GM12878 (cell line): ENCODE measurements around the gene COL19A1. TPM values are rescaled to one million over a fixed set of nuclear protein-coding genes. Genes with fewer than 3 reads are reported as not detected.

Experiments
- ATAC-seq: fragments of 200-7000 bp; cut with Tn5 transposase; 3 replicates; pipeline ENCODE4 v1.9.1; 2020; ENCODE audit warnings: mild to moderate bottlenecking, moderate library complexity
- BruUV-seq: library from RNA; stranded (reverse); fragments of 400-500 nt; replicated peaks from 2 replicates; lab custom pipeline; 2021; lab: Mats Ljungman, UMichigan
- CTCF ChIA-PET: fragments of 300-600 bp; sonication (Branson Sonifier 250); formaldehyde crosslinking; extraction: SDS; loops from one replicate; lab custom pipeline; 2021; ENCODE audit warnings: inconsistent platforms; lab: Yijun Ruan, JAX
- POLR2A ChIA-PET: fragments of 350-600 bp; formaldehyde crosslinking; extraction: SDS; loops from one replicate; lab custom pipeline; 2021; ENCODE audit warnings: inconsistent platforms; lab: Charles Lee
- RAD21 ChIA-PET: fragments of 300-600 bp; sonication (Branson Sonifier 250); formaldehyde crosslinking; loops from one replicate; lab custom pipeline; 2023; ENCODE audit warnings: antibody characterized with exemption; ENCODE audit not compliant: unreplicated experiment; lab: Charles Lee
- SMC1A ChIA-PET: fragments of 300-600 bp; sonication (Branson Sonifier 250); formaldehyde crosslinking; loops from one replicate; lab custom pipeline; 2023; ENCODE audit not compliant: unreplicated experiment, uncharacterized antibody; lab: Charles Lee
- DNase-seq: peaks from one replicate; pipeline ENCODE4 v3.0.0-alpha.2; 2011; ENCODE audit warnings: low read depth, low spot score
- FAIRE-seq: peaks from 3 replicates; lab custom pipeline; 2011; peaks lifted over from hg19 to GRCh38; lab: Jason Lieb, UNC
- H2AFZ ChIP-seq: 2 replicates; pipeline ENCODE4 v1.6.0; 2011; ENCODE audit warnings: low read depth, low read length, control low read depth; ENCODE audit not compliant: control insufficient read depth
- H3K27ac ChIP-seq: 2 replicates; pipeline ENCODE4 v1.5.1; 2011; ENCODE audit warnings: control low read depth; ENCODE audit not compliant: control insufficient read depth, insufficient read depth
- H3K27me3 ChIP-seq, 2 experiments: replicated peaks in 1 of 2; 2 replicates each; pipeline versions ENCODE4 v1.6.0 to v1.6.1; 2011; ENCODE audit warnings: low read length in 1 of 2; ENCODE audit not compliant: control insufficient read depth in 2 of 2, insufficient read depth in 2 of 2
- H3K36me3 ChIP-seq, 2 experiments: 2 replicates each; pipeline ENCODE4 v1.5.1; 2011; ENCODE audit warnings: low read length in 1 of 2; ENCODE audit not compliant: control insufficient read depth in 2 of 2, insufficient read depth in 2 of 2
- H3K4me1 ChIP-seq: 2 replicates; pipeline ENCODE4 v1.6.1; 2011; ENCODE audit warnings: mild to moderate bottlenecking, low read length, moderate library complexity, mixed read lengths; ENCODE audit not compliant: control insufficient read depth, insufficient read depth
- H3K4me2 ChIP-seq: 2 replicates; pipeline ENCODE4 v1.6.0; 2011; ENCODE audit warnings: control low read depth; ENCODE audit not compliant: control insufficient read depth, insufficient read depth
- H3K4me3 ChIP-seq: fragments of 200-600 bp; sonication (generic); 2 replicates; pipeline ENCODE4 v1.5.1; 2016
- H3K79me2 ChIP-seq: 2 replicates; pipeline ENCODE4 v1.6.0; 2011; ENCODE audit warnings: low read length; ENCODE audit not compliant: control insufficient read depth, insufficient read depth
- H3K9ac ChIP-seq: 2 replicates; pipeline ENCODE4 v1.8.0; 2011; ENCODE audit warnings: low read length, control low read depth, mixed read lengths; ENCODE audit not compliant: control insufficient read depth, insufficient read depth
- H3K9me3 ChIP-seq: replicated peaks from 3 replicates; pipeline ENCODE4 v1.5.1; 2011; ENCODE audit warnings: mild to moderate bottlenecking, low read length; ENCODE audit not compliant: control insufficient read depth, insufficient read depth
- H4K20me1 ChIP-seq: 2 replicates; pipeline ENCODE4 v1.6.0; 2011; ENCODE audit not compliant: control insufficient read depth, insufficient read depth
- BACH1 ChIP-seq: fragments of 450-650 bp; IDR thresholded peaks from 2 replicates; pipeline ENCODE4 v1.6.1; 2017; ENCODE audit warnings: mild to moderate bottlenecking, borderline replicate concordance
- HDAC2 ChIP-seq: fragments of 200-600 bp; sonication (generic); IDR thresholded peaks from 2 replicates; pipeline ENCODE4 v1.6.1; 2017
- LARP7 ChIP-seq: fragments of 450-650 bp; IDR thresholded peaks from 2 replicates; pipeline ENCODE4 v1.6.1; 2017; ENCODE audit warnings: mild to moderate bottlenecking
- MYC ChIP-seq: IDR thresholded peaks from 2 replicates; pipeline ENCODE4 v1.6.1; 2011; ENCODE audit warnings: mild to moderate bottlenecking, low read length, moderate library complexity, inconsistent platforms; ENCODE audit not compliant: insufficient read depth, insufficient replicate concordance, insufficient read length, severe bottlenecking
- PML ChIP-seq: IDR thresholded peaks from 2 replicates; pipeline ENCODE4 v1.6.1; 2012; ENCODE audit warnings: low read length, inconsistent platforms
- SMAD5 ChIP-seq: IDR thresholded peaks from 2 replicates; pipeline ENCODE4 v1.6.1; 2016; ENCODE audit warnings: antibody characterized with exemption, low read depth
- SUPT20H ChIP-seq: IDR thresholded peaks from 2 replicates; pipeline ENCODE4 v1.6.1; 2011; ENCODE audit warnings: low read depth, mild to moderate bottlenecking, low read length, moderate library complexity, borderline replicate concordance; ENCODE audit not compliant: control insufficient read depth
- TCF7 ChIP-seq: IDR thresholded peaks from 2 replicates; pipeline ENCODE4 v1.6.1; 2014; ENCODE audit warnings: antibody characterized with exemption, borderline replicate concordance
- YBX1 ChIP-seq: fragments of 450-650 bp; IDR thresholded peaks from 2 replicates; pipeline ENCODE4 v1.6.1; 2016; ENCODE audit warnings: antibody characterized with exemption
- ZSCAN29 ChIP-seq: fragments of 450-650 bp; IDR thresholded peaks from 2 replicates; pipeline ENCODE4 v1.6.1; 2017; ENCODE audit warnings: mild to moderate bottlenecking, moderate library complexity
- WGBS: methylation state at CpG from one replicate; pipeline ENCODE4 v1.1.6; 2016; ENCODE audit warnings: low lambda C conversion rate; ENCODE audit not compliant: insufficient replicate concordance, insufficient coverage; ENCODE audit errors: missing lambda C conversion rate; 5-methylcytosine and 5-hydroxymethylcytosine counted together
- in situ Hi-C: fragments of 300-500 bp; cut with MboI; formaldehyde crosslinking; loops from 9 replicates; pipeline ENCODE4 v1.14.3; 2018; ENCODE audit warnings: mixed read lengths
- intact Hi-C: fragments of 100-400 bp; cut with micrococcal nuclease; formaldehyde crosslinking; loops from one replicate; pipeline ENCODE4 v1.14.2; 2022; ENCODE audit not compliant: unreplicated experiment
- polyA plus RNA-seq, 11 experiments: library from polyadenylated mRNA; depleted of rRNA in 4 of 11; unstranded in 6 of 11; stranded (reverse) in 5 of 11; fragments of >200 nt; fragmentation: Nextera tagmentation in 4 of 11; fragmentation: Illumina TruSeq in 1 of 11; extraction: Ambion mirVana in 4 of 11; extraction: Trizol in 1 of 11; gene quantifications; 1 replicate in 1 of 11; 2 replicates in 10 of 11; pipeline versions ENCODE4 v1.2.1 to v1.2.3, GENCODE V29; 2011 to 2016; ENCODE audit warnings: inconsistent platforms in 2 of 11, missing spikeins in 2 of 11, low read depth in 1 of 11
- total RNA-seq, 4 experiments: library from RNA; depleted of rRNA in 3 of 4; stranded (reverse); fragments of >200 nt in 3 of 4; fragmentation: Illumina TruSeq in 1 of 4; extraction: Trizol in 1 of 4; gene quantifications; 2 replicates each; pipeline versions ENCODE4 v1.2.1 to v1.2.3, GENCODE V29; 2013 to 2021
- TF ChIP-seq, protein P1 (sequence below): fragments of 450-650 bp; formaldehyde crosslinking; IDR thresholded peaks from 2 replicates; pipeline ENCODE4 v1.5.0; 2022; ENCODE audit warnings: mild to moderate bottlenecking, missing genetic modification characterization
- TF ChIP-seq, protein P2 (sequence below): IDR thresholded peaks from 2 replicates; pipeline ENCODE4 v1.6.1; 2012; ENCODE audit warnings: low read length, inconsistent platforms
- TF ChIP-seq, protein P3 (sequence below): IDR thresholded peaks from 2 replicates; pipeline ENCODE4 v1.6.1; 2012; ENCODE audit warnings: low read depth, low read length, improper control_type of control experiment

The COL19A1 gene
- total and polyA plus RNA-seq, 10 of the 15 experiments (the other 5 are each of a cell fraction or from before 2014, with no cell fraction given), result 1.1 to 13.5 (median 4.1) TPM

DNA sequence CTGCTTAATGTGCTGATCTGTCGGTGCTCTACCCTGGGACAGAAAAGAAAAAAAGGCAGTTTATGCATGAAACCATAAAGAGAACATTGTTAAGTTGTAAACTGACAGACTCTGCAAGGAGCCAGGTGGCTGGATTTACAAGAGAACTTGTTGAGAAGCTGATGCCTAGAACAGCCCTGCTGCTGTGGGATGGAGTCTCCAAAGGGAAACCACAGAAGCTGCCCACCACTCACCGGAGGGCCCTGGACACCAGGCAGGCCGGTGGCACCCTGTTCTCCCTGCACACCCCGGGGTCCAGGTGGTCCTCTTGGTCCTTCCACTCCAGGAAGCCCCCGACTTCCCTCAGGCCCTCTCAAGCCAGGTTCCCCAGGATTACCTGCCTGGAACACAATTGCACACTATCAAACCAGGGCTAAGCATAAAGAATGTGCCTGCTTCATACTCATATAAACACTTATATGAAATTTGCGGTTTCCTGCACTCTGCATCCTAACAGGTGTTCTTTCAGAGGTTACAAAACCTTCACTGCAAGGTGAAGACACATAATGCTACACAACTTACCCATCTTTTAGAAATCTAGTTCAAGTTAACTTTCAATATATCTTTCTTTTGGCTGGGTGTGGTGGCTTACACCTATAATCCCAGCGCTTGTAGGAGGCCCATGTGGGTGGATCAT, 368.3 kb downstream of the COL19A1 start (continued):
- TF ChIP-seq, protein P1, sequence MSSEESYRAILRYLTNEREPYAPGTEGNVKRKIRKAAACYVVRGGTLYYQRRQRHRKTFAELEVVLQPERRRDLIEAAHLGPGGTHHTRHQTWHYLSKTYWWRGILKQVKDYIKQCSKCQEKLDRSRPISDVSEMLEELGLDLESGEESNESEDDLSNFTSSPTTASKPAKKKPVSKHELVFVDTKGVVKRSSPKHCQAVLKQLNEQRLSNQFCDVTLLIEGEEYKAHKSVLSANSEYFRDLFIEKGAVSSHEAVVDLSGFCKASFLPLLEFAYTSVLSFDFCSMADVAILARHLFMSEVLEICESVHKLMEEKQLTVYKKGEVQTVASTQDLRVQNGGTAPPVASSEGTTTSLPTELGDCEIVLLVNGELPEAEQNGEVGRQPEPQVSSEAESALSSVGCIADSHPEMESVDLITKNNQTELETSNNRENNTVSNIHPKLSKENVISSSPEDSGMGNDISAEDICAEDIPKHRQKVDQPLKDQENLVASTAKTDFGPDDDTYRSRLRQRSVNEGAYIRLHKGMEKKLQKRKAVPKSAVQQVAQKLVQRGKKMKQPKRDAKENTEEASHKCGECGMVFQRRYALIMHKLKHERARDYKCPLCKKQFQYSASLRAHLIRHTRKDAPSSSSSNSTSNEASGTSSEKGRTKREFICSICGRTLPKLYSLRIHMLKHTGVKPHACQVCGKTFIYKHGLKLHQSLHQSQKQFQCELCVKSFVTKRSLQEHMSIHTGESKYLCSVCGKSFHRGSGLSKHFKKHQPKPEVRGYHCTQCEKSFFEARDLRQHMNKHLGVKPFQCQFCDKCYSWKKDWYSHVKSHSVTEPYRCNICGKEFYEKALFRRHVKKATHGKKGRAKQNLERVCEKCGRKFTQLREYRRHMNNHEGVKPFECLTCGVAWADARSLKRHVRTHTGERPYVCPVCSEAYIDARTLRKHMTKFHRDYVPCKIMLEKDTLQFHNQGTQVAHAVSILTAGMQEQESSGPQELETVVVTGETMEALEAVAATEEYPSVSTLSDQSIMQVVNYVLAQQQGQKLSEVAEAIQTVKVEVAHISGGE (CRISPR knock-in tag), result no peak

DNA sequence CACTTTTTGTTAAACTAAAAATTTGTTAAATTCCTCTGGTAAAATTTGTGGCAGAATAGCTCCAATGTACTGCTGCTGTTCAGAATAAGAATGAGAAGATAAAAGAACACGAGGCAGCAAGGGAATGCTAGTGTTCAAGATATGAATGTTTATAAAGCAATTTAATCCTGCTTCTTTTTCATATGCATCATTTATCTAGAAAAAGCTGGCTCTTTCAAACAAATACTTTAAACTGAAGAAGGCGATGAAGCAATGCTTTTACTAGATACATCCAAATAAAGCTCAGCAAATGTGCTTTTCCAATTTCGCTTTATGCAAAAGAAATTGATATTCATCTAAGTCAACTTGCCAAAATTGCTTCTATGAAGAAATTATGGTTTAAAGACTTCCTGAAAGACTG, 370.0 kb downstream of the COL19A1 start:
- Histone ChIP-seq H3K27ac (no peak overlapping the region), H3K27me3 (0 out of 4 replicates have a peak, but pooled peaks cover 0 to 2% of the 10 kb centered on the region in 2 experiments), H3K4me2 (no peak overlapping the region), H3K4me3 (no peak overlapping the region), H3K36me3 (no peaks in the 10 kb centered on the region), H3K9ac (no peak overlapping the region), H4K20me1 (no peaks in the 10 kb centered on the region), H2AFZ (no peak overlapping the region), H3K79me2 (no peaks in the 10 kb centered on the region), H3K4me1 (no peaks in the 10 kb centered on the region), H3K9me3 (no peaks in the 10 kb centered on the region)
- ATAC-seq (no peak), DNase-seq (no peak), FAIRE-seq (no peak)
- ChIA-PET RAD21 (no interaction called here), CTCF (interaction anchor here (1.2 to 3.3 kb wide), 2 partner anchors 15 to 24 kb away, joined by 3 to 19 read pairs; no protein-coding TSS in a partner anchor), SMC1A (no interaction called here), POLR2A (no interaction called here)
- no TSS peak for BruUV-seq
- in situ Hi-C loops (no loop called here), intact Hi-C loops (no loop called here)
- whole genome bisulfite sequencing, result 21% methylated on average over 3 of the region's 3 CpGs
- TF ChIP-seq TCF7 (no peak), BACH1 (no peak), MYC (no peak), SUPT20H (no peak), PML (no peak), YBX1 (no peak), LARP7 (no peak), SMAD5 (no peak), HDAC2 (no peak), ZSCAN29 (no peak)
- TF ChIP-seq, protein P2, sequence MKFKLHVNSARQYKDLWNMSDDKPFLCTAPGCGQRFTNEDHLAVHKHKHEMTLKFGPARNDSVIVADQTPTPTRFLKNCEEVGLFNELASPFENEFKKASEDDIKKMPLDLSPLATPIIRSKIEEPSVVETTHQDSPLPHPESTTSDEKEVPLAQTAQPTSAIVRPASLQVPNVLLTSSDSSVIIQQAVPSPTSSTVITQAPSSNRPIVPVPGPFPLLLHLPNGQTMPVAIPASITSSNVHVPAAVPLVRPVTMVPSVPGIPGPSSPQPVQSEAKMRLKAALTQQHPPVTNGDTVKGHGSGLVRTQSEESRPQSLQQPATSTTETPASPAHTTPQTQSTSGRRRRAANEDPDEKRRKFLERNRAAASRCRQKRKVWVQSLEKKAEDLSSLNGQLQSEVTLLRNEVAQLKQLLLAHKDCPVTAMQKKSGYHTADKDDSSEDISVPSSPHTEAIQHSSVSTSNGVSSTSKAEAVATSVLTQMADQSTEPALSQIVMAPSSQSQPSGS, result no peak
- TF ChIP-seq, protein P3, sequence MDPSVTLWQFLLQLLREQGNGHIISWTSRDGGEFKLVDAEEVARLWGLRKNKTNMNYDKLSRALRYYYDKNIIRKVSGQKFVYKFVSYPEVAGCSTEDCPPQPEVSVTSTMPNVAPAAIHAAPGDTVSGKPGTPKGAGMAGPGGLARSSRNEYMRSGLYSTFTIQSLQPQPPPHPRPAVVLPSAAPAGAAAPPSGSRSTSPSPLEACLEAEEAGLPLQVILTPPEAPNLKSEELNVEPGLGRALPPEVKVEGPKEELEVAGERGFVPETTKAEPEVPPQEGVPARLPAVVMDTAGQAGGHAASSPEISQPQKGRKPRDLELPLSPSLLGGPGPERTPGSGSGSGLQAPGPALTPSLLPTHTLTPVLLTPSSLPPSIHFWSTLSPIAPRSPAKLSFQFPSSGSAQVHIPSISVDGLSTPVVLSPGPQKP, result no peak
- TF ChIP-seq, protein P1 (CRISPR knock-in tag), result no peak
